ENCODE results near the gene SARS1.

DNA sequence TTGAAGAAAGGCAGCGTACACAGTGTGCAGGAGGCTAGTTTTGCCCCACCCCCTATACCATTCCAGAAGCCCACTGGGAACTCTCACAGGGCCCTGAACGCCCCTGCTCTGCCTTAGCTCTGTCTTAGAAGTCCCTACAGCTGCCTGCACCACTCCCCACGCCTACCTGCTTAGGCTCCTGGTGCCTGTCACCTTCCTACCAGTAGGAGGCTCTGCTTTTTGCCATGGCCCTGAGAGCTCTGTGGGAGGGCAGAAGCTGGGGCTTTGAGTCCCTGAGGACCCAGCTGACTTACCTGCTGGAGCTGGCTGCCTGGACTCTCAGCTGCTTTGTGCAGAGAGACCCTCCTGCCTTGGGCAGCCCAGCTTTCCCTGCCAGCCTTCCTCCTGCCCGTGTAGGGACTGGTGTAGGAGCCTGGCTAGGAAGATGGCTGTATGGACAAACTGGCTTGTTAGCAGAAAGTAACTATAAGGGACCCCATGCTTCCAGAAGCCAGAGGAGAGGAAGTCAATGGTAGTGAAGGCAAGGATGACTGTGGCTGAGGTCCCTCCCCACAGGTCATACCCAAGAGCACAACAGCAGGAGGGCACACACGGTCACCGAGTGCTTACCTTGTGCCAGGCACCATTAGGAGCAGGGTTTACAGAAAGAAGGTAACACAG, 25.8 kb downstream of the SARS1 start:
- TF ChIP-seq EZH2phosphoT487 (IDR thresholded peaks at IDR 0.05; ENCODE audit: insufficient read depth, low read depth) (no peak), EZH2 (IDR thresholded peaks at IDR 0.05; ENCODE audit: insufficient read depth, poor library complexity, severe bottlenecking) (no peak)
